ENCODE results near the gene CASK.

- no peak for TF ChIP-seq BACH2 (CRISPR knock-in tag; IDR thresholded peaks at IDR 0.05; ENCODE audit: borderline replicate concordance)
- no peak for TF ChIP-seq ARNTL (CRISPR knock-in tag; IDR thresholded peaks at IDR 0.05; ENCODE audit: borderline replicate concordance, low read depth)
- no peak for TF ChIP-seq CREB5 (CRISPR knock-in tag; IDR thresholded peaks at IDR 0.05; ENCODE audit: low read depth)
- no peak for TF ChIP-seq ESRRG (CRISPR knock-in tag; IDR thresholded peaks at IDR 0.05)
- TF ChIP-seq SNAI2 (CRISPR knock-in tag; IDR thresholded peaks at IDR 0.05), result no peak
- TF ChIP-seq GLIS3 (CRISPR knock-in tag; IDR thresholded peaks at IDR 0.05), result no peak
- TF ChIP-seq PATZ1 (CRISPR knock-in tag; IDR thresholded peaks at IDR 0.05; ENCODE audit: borderline replicate concordance), result no peak
- TF ChIP-seq TCF4 (CRISPR knock-in tag; IDR thresholded peaks at IDR 0.05; ENCODE audit: borderline replicate concordance), result no peak
- TF ChIP-seq ZNF8 (CRISPR knock-in tag; IDR thresholded peaks at IDR 0.05), result no peak
- no peak for TF ChIP-seq ZFP30 (CRISPR knock-in tag; IDR thresholded peaks at IDR 0.05)
- TF ChIP-seq ZNF70 (CRISPR knock-in tag; IDR thresholded peaks at IDR 0.05), result no peak
Observed at GRCh38 chrX:41471786-41472185, 451.6 kb downstream of the CASK start.

Data from SK-N-SH treated with all-trans-retinoic acid at 6 μM for 48 hours (cell line).